ENCODE results near the gene SLC44A3. TPM values are rescaled to one million over a fixed set of nuclear protein-coding genes. Genes with fewer than 3 reads are reported as not detected.
A peak's percentile ranks its signal among the peaks of the same experiment; 100 is the strongest.

Gene SLC44A3
- total and polyA plus RNA-seq, 7 donors, result 1.2 to 28.5 (median 4.7) TPM

DNA sequence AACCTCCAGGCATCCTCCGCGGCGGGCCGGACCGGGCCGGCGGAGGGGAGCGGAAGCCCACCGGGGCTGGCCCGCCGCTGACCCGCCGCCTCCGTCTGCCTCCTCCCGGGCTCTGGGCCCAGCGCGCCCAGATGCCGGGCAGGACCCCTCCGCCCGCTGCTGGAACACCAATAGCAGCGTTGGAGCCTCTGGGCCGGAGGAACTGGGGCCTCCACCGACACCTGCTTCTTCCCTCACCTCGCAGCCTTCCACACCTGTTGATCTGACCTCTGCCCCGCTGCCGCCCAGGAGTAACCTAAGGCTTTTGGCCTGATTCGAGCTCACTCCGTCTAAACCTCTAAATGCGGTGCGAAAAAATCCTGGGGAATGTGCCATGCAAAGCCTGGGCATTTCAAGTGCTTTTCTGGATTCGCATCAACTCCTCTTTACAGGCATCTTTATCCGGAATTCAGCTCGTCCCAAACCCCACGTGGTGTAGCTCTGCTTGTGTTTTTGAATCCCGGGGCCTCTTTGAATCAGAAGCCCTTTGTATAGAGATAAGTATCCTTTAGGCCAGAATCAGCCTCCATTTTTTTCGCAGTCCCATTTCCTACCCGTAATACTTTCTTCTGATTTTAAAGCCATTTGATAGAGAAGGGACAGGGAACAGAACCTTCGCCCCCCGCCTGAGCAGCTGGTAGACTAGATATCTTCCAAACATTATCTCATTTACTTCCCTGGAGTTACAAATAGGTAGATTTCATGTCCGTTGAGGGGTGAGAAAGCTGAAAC is 107.4 kb downstream of the SLC44A3 start:
- Histone ChIP-seq H3K36me3 (peaks cover 0 to 3% (median 0%) of the 10 kb centered on the region in 4 donors), H3K27me3 (no peaks in the 10 kb centered on the region), H3K9me3 (no peaks in the 10 kb centered on the region), H3K4me1 (peaks cover 0 to 57% (median 52%) of the 10 kb centered on the region in 4 donors), H3K4me3 (peak overlapping the region; percentile 72 to 92 (median 87)), H3K27ac (peak overlapping the region; percentile 98 to 100 (median 98))
- no peak for DNase-seq
- intact Hi-C loops (cut with DNase I), result loop anchor here (1.0 to 10.0 kb wide), 3 partner anchors 73 to 513 kb away; partner anchors contain the start of gene ABCD3
- TF ChIP-seq, protein P1, sequence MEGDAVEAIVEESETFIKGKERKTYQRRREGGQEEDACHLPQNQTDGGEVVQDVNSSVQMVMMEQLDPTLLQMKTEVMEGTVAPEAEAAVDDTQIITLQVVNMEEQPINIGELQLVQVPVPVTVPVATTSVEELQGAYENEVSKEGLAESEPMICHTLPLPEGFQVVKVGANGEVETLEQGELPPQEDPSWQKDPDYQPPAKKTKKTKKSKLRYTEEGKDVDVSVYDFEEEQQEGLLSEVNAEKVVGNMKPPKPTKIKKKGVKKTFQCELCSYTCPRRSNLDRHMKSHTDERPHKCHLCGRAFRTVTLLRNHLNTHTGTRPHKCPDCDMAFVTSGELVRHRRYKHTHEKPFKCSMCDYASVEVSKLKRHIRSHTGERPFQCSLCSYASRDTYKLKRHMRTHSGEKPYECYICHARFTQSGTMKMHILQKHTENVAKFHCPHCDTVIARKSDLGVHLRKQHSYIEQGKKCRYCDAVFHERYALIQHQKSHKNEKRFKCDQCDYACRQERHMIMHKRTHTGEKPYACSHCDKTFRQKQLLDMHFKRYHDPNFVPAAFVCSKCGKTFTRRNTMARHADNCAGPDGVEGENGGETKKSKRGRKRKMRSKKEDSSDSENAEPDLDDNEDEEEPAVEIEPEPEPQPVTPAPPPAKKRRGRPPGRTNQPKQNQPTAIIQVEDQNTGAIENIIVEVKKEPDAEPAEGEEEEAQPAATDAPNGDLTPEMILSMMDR (IDR thresholded peaks at IDR 0.05), result no peak
- 4 to 16% methylated on average over 40 of the region's 40 CpGs for WGBS, 2 donors

DNA sequence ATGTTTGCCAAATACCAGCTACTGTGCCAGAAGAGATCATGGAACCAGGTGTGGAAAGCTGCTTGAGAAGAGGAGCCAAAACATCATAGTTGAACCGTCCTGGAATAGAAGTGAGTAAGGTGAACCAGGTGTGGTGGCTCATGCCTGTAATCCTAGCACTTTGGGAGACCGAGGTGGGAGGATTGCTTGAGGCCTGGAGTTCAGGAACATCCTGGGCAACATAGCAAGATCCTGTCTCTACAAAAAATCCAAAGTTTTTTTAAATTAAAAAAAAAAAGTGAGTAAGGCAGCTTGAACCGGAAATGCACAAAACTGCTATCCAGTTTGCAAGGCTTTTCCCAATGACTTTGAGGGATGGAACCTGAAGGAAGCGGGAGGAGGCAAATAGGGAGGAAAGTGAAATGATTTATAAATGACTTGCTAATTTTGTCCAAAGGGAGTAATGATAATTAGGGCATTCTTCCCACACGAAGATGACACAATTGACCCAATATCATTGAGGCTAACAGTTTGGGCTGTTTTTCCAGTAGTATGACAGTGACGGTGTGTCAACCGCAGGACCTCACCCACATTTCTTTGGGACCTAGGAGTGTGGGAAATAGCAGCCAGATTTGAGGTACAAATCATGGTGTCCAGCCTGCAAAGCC is 108.3 kb downstream of the SLC44A3 start:
- intact Hi-C loops (cut with DNase I), result loop anchor here (10.0 kb wide), 1 partner anchor 514 kb away; the partner anchor contains the start of gene ABCD3
- Histone ChIP-seq H3K27ac (peak overlapping the region; percentile 98 to 100 (median 98)), H3K4me3 (peak overlapping the region; percentile 72 to 92 (median 87)), H3K9me3 (no peaks in the 10 kb centered on the region), H3K36me3 (peaks cover 0 to 9% (median 0%) of the 10 kb centered on the region in 4 donors), H3K27me3 (no peaks in the 10 kb centered on the region), H3K4me1 (peaks cover 0 to 49% (median 44%) of the 10 kb centered on the region in 4 donors)
- WGBS, 2 donors, result 16 to 65% methylated on average over 7 of the region's 7 CpGs
- no peak for TF ChIP-seq EP300 (IDR thresholded peaks at IDR 0.05)
- TF ChIP-seq POLR2A (IDR thresholded peaks at IDR 0.05), result no peak
- TF ChIP-seq POLR2AphosphoS5 (IDR thresholded peaks at IDR 0.05), result no peak
- TF ChIP-seq, protein P1 (IDR thresholded peaks at IDR 0.05), result no peak
- DNase-seq, result no peak

DNA sequence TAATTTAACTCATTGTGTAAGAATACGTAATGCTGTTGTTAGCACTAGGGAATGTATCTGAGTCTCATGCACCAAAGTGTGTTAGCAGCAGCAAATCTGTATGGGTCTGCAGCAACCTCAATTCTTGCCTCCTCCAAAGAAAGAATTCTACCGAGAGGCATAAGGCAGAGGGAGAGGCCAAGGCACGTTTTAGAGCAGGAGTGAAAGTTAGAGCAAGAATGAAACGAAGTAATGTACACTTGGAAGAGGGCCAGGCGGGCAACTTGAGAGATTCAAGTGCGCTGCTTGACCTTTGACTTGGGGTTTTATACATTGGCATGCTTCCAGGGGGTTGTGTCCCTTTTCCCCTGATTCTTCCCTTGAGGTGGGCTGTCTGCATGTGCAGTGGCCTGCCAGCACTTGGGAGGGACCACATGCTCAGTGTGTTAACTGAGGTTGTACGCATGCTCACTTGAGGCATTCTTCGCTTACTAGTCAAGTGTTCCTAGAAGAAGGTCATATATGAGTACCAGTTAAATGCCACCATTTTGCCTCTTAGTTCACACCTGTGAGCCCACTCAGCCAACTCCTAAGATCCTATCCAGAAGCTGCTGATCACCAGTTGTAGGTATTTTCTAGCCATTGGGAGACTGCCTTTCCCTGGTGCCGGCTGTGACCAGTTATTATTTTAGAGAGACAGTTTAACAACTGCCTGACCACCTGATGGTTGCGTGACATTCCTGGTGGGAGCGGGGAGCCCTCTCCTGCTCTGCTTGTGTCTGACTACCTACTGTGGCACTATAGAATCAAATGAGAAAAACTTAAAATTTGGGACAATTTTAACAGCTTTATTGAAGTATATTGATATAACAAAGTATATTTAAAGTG is 109.4 kb downstream of the SLC44A3 start:
- peak overlapping the region; percentile 10 to 92 (median 87) for H3K4me3 ChIP-seq
- no peaks in the 10 kb centered on the region for H3K9me3 ChIP-seq
- TF ChIP-seq POLR2AphosphoS5 (IDR thresholded peaks at IDR 0.05) (no peak), POLR2A (IDR thresholded peaks at IDR 0.05) (no peak), EP300 (IDR thresholded peaks at IDR 0.05) (no peak)
- TF ChIP-seq, protein P1 (IDR thresholded peaks at IDR 0.05), result no peak
- peaks cover 0 to 9% (median 0%) of the 10 kb centered on the region in 4 donors for H3K36me3 ChIP-seq
- 18 to 67% methylated on average over 11 of the region's 11 CpGs for WGBS, 2 donors
- no peak for DNase-seq
- intact Hi-C loops (cut with DNase I), result loop anchor here (5.0 to 10.0 kb wide), 2 partner anchors 53 to 515 kb away; partner anchors contain the start of gene ABCD3
- peaks cover 0 to 37% (median 33%) of the 10 kb centered on the region in 4 donors for H3K4me1 ChIP-seq
- H3K27ac ChIP-seq, result peak overlapping the region; percentile 98 to 100 (median 98)
- H3K27me3 ChIP-seq, result no peaks in the 10 kb centered on the region

DNA sequence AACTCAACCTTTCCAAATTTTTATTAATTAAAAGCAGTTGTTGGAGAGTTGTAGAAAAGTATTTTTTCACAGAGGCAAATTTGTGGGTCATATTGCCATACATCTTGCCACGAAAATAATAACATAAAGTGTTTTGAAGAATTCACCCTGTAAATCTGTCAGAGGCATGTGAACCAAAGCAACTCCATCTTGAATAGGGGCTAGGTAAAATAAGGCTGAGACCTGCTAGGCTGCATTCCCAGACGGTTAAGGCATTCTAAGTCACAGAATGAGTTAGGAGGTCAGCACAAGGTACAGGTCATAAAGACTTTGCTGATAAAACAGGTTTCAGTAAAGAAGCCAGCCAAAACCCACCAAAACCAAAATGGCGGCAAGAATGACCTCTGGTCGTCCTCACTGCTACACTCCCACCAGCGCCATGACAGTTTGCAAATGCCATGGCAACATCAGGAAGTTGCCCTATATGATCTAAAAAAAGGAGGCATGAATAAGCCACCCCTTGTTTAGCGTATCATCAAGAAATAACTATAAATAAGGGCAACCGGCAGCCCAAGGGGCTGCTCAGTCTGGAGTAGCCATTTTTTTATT is 111.2 kb downstream of the SLC44A3 start:
- TF ChIP-seq, protein P1 (IDR thresholded peaks at IDR 0.05), result no peak
- no peak for TF ChIP-seq POLR2AphosphoS5 (IDR thresholded peaks at IDR 0.05)
- no peak for TF ChIP-seq POLR2A (IDR thresholded peaks at IDR 0.05)
- TF ChIP-seq EP300 (IDR thresholded peaks at IDR 0.05), result no peak
- H3K27ac ChIP-seq, result no peak overlapping the region
- WGBS, 2 donors, result 82 to 93% methylated on average over 7 of the region's 7 CpGs

More for the DNA sequence above, 111.2 kb downstream of the SLC44A3 start:
- no peak for DNase-seq
- intact Hi-C loops (cut with DNase I), result loop anchor here (5.0 kb wide), 1 partner anchor 51 kb away; no protein-coding TSS in a partner anchor
- Histone ChIP-seq H3K9me3 (no peaks in the 10 kb centered on the region), H3K36me3 (peaks cover 0 to 9% (median 0%) of the 10 kb centered on the region in 4 donors), H3K27me3 (no peaks in the 10 kb centered on the region), H3K4me3 (no peak overlapping the region), H3K4me1 (peaks cover 0 to 38% (median 34%) of the 10 kb centered on the region in 4 donors)
